ENCODE results near the gene LUM.

- TF ChIP-seq CTCF (IDR thresholded peaks at IDR 0.05 in 4 of 5, conservative IDR thresholded peaks at IDR 0.05 in 1 of 5), result no peak
- no peak for TF ChIP-seq POLR2A (IDR thresholded peaks at IDR 0.05)
These were observed 50.2 kb downstream of the LUM start for GRCh38 chr12:91061091-91061490.

Data from gastrocnemius medialis (tissue), 4 donors.